Measurements from ENCODE around the gene GPS2.

- TF ChIP-seq E2F4 (IDR thresholded peaks at IDR 0.05; ENCODE audit: low read depth, low read length) (no peak), CTCF (IDR thresholded peaks at IDR 0.05 in 2 of 3, conservative IDR thresholded peaks at IDR 0.05 in 1 of 3; ENCODE audit: control insufficient read depth in 2 of 3, extremely low read depth in 1 of 3, insufficient read depth in 1 of 3, low read depth in 3 of 3, low read length in 3 of 3) (no peak), POLR2A (IDR thresholded peaks at IDR 0.05; ENCODE audit: low read depth, low read length) (no peak), ATF2 (IDR thresholded peaks at IDR 0.05; ENCODE audit: low read length) (no peak), REST (IDR thresholded peaks at IDR 0.05; ENCODE audit: low read depth, low read length) (no peak), ZBTB33 (IDR thresholded peaks at IDR 0.05) (no peak), GATAD2B (conservative IDR thresholded peaks at IDR 0.05; ENCODE audit: low read depth) (no peak), RELA (IDR thresholded peaks at IDR 0.05; ENCODE audit: borderline replicate concordance, partially characterized antibody) (no peak), EZH2 (IDR thresholded peaks at IDR 0.05; ENCODE audit: borderline replicate concordance, control insufficient read depth, low read depth, low read length) (no peak), MAX (IDR thresholded peaks at IDR 0.05; ENCODE audit: low read depth, low read length) (no peak), TCF12 (IDR thresholded peaks at IDR 0.05; ENCODE audit: low read depth, low read length) (no peak), HDAC2 (IDR thresholded peaks at IDR 0.05) (no peak), RFX5 (IDR thresholded peaks at IDR 0.05; ENCODE audit: low read depth, low read length) (no peak)
These were observed 26.7 kb upstream of the GPS2 start for GRCh38 chr17:7341842-7342241.

All from GM12878 (cell line).